Mesodermal cell (in vitro differentiated cells): ENCODE results near the gene HK1.

Experiments used
- H3K27ac ChIP-seq: 2 replicates; pipeline ENCODE4 v1.7.0; 2013; ENCODE audit warnings: mild to moderate bottlenecking, low read depth, low read length, moderate library complexity; ENCODE audit not compliant: severe bottlenecking
- H3K36me3 ChIP-seq: 2 replicates; pipeline ENCODE4 v1.7.1; 2013; ENCODE audit warnings: mild to moderate bottlenecking, low read length, moderate library complexity; ENCODE audit not compliant: control insufficient read depth, insufficient read depth
- H3K4me1 ChIP-seq: one replicate; pipeline ENCODE4 v1.7.1; 2013; ENCODE audit warnings: mild to moderate bottlenecking, low read length; ENCODE audit not compliant: insufficient read depth, control insufficient read depth, poor library complexity, severe bottlenecking
- H3K4me3 ChIP-seq: 2 replicates; pipeline ENCODE4 v1.7.0; 2013; ENCODE audit warnings: low read length, control low read depth, mild to moderate bottlenecking; ENCODE audit not compliant: insufficient read depth, poor library complexity, severe bottlenecking; ENCODE audit errors: extremely low read depth
- H3K9me3 ChIP-seq: 2 replicates; pipeline ENCODE4 v1.7.1; 2013; ENCODE audit warnings: mild to moderate bottlenecking, low read length, moderate library complexity; ENCODE audit not compliant: control insufficient read depth
- WGBS, 2 experiments: methylation state at CpG; one replicate each; pipeline ENCODE4 v1.1.5; 2013; ENCODE audit warnings: missing lambda C conversion rate in 2 of 2; ENCODE audit not compliant: insufficient coverage in 2 of 2; 5-methylcytosine and 5-hydroxymethylcytosine counted together

Gene HK1

DNA sequence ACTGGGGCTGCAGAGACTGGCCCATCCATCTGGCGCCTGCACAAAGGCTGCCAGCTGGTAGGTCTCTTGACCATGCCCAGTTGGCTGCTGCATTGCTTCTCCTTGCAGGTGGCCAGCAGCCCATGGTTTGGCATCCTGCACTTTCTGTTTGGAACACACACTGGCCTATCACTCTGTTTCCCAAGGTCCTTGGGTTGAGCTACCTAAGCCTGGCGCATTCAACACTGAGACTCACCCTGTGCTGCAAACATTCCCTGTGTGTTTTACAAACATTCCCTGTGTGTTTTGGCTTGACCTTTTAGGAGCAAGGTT is 83.0 kb downstream of the HK1 start:
- WGBS, 2 experiments, result 82 to 96% methylated on average over 2 of the region's 2 CpGs
- Histone ChIP-seq H3K4me3 (no peak overlapping the region), H3K36me3 (peaks cover 43% of the 10 kb centered on the region), H3K27ac (no peak overlapping the region), H3K9me3 (no peaks in the 10 kb centered on the region), H3K4me1 (peaks cover 11% of the 10 kb centered on the region)

DNA sequence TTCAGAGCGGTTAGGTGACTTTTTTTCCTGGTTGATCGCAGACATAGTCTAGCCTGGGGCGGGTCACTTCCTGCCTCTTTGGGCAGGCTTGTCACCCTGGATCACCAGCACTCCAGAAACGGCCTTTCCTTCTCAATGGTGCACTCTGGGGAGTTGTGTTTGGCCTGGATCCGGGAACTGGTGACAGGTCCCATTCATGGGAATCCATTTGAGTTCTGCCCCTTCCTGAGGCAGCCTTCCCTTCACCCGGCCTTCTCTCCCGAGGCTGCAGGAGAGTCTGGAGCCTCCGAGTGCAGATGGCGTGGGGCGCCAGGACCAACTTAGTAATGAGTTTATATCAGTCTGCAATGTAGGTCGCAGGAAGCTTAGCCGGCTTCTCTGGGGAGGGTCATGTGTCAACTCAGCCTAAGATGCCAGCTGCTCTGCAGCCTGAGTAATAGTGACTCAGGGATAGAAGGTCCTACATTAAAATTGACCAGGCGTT is 84.2 kb downstream of the HK1 start:
- no peak overlapping the region for H3K27ac ChIP-seq
- H3K36me3 ChIP-seq, result peaks cover 50% of the 10 kb centered on the region
- no peaks in the 10 kb centered on the region for H3K9me3 ChIP-seq
- peaks cover 11% of the 10 kb centered on the region for H3K4me1 ChIP-seq
- 95 to 96% methylated on average over 11 of the region's 13 CpGs for WGBS, 2 experiments
- no peak overlapping the region for H3K4me3 ChIP-seq

DNA sequence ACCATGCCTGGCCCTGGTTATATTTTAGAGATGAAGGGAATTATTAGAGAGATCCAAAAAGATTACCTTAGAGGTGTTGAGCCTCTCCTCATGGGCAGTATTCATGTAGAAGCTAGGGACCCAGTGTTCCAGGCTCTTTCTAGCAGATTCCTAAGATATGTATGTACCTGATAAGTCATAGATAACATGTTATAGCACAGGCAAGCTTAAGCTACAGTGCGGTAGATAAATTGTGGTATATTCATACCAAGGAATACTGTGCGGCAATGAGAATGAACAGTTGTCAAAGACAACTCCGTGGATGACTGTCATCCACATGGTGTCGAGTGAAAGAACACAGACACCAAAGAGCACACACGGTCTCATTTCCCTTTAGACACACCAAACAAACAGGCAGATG is 85.4 kb downstream of the HK1 start:
- Histone ChIP-seq H3K9me3 (no peaks in the 10 kb centered on the region), H3K4me3 (no peak overlapping the region), H3K4me1 (peaks cover 11% of the 10 kb centered on the region), H3K36me3 (peaks cover 60% of the 10 kb centered on the region), H3K27ac (no peak overlapping the region)
- WGBS, 2 experiments, result 94 to 100% methylated on average over 2 of the region's 5 CpGs

DNA sequence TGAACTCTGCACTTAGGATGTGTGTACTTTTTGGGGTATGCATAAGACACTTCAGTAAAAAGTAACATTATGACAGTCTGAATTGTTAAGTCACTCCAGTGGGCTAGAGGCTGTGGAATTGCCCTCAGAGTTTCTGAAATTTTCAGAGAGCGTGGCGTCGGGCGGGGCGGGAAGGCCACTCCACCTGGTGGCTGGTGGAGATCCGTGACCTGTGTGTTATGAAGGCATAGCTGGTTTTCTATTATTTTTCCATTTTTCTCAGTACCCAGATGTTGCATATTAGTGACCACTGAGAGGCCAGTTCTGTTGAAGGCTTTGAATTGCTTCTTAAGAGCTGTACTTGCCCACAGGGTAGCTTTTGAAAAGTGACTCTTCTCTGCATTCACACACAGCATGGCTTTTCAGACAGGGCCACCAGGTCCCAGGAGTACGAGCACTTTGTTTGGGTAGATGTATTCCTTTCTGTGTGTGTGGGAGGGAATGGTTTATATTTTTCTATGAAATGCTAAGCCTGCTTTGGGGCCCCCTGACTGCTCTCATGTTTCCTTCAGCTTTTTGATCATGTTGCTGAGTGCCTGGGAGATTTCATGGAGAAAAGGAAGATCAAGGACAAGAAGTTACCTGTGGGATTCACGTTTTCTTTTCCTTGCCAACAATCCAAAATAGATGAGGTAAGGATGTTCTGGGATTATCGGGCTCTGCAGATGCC is 86.1 kb downstream of the HK1 start:
- Histone ChIP-seq H3K36me3 (peaks cover 68% of the 10 kb centered on the region), H3K4me3 (no peak overlapping the region), H3K4me1 (peaks cover 11% of the 10 kb centered on the region), H3K9me3 (no peaks in the 10 kb centered on the region), H3K27ac (no peak overlapping the region)
- 94 to 95% methylated on average over 6 of the region's 9 CpGs for WGBS, 2 experiments

DNA sequence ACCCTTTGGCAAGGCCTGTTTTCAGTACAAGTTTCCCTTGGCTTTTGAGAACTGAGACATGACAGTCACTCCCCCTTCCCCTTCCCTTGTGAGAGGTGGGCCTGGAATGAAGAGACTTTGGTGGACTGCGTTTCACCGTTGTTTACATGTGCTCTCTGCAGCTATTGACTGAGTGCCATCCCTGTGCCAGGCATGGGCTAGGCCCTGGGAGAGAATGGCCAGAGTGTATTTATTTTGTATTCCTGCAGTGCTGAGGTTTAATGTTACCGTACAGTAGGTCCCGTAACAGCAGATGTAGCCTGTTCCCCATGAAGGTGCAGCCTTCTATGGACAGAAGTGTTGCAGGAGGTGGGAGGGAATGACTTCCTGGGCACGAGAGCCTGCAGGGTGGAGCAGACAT is 88.4 kb downstream of the HK1 start:
- 94 to 96% methylated on average over 2 to 4 of the region's 5 CpGs for WGBS, 2 experiments
- peaks cover 78% of the 10 kb centered on the region for H3K36me3 ChIP-seq

DNA sequence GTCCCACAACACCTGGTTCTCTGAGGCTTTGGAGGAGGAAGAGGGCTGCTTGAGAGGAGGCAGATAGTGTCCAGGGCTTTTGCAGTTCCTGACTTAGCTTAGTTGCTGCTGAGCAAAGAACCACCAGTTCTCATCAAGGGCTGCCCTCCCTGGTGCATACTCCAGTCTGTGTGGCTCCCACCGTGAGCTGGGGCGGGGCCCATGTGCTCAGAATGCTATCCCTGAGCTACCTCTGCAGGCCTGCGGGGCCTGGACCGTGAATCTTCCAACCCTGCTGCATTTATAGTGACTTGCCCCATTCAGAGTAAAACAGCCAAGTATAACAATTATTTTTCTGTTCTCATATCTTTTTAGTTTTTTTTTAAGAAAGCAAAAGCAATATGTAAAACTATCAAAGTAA is 89.2 kb downstream of the HK1 start:
- 81 to 92% methylated on average over 2 to 3 of the region's 4 CpGs for WGBS, 2 experiments
- H3K4me3 ChIP-seq, result no peak overlapping the region
- peaks cover 5% of the 10 kb centered on the region for H3K4me1 ChIP-seq
- no peak overlapping the region for H3K27ac ChIP-seq
- H3K9me3 ChIP-seq, result no peaks in the 10 kb centered on the region
- H3K36me3 ChIP-seq, result peaks cover 84% of the 10 kb centered on the region

More for the DNA sequence above, 88.4 kb downstream of the HK1 start:
- Histone ChIP-seq H3K4me1 (peaks cover 11% of the 10 kb centered on the region), H3K27ac (no peak overlapping the region), H3K4me3 (no peak overlapping the region), H3K9me3 (no peaks in the 10 kb centered on the region)

DNA sequence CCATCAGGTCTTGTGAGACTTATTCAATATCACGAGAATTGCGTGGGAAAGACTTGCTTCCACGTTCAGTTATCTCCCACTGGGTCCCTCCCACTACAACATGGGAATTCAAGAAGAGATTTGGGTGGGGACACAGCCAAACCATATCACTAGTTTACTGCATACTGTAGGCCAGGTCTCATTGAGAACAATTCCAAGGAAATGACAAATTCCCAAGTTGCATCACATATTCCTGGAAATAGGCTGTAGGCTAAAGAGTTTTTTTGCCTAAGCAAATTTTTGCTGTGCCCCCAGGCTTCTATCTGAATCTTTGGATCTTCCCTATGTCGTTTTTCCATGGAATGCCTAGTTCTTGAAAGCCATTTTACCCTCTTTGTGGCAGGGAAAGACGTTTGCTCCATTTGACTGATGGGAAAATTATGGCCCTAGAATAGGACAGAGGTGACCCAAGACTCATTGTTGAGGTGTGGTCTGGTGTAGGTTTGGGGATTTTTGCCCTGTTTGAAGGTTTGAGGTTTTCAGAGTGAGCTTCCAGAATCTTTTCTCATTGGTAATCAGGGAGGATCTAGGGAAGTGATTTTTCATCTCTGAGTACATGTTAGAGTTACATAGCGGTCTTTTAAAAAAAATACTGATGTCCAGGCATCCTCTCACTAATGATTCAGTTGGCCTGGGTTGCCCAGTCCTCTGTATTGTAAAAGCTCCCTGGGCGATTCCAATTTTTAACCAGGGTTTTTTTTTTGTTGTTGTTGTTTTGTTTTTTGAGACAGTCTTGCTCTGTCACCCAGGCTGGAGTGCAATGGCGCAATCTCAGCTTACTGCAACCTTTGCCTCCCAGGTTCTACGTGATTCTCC is 94.1 kb downstream of the HK1 start:
- peaks cover 17% of the 10 kb centered on the region for H3K4me1 ChIP-seq
- no peak overlapping the region for H3K4me3 ChIP-seq
- WGBS, 2 experiments, result 89 to 91% methylated on average over 7 to 9 of the region's 9 CpGs
- peaks cover 79% of the 10 kb centered on the region for H3K36me3 ChIP-seq
- H3K27ac ChIP-seq, result no peak overlapping the region
- H3K9me3 ChIP-seq, result no peaks in the 10 kb centered on the region

DNA sequence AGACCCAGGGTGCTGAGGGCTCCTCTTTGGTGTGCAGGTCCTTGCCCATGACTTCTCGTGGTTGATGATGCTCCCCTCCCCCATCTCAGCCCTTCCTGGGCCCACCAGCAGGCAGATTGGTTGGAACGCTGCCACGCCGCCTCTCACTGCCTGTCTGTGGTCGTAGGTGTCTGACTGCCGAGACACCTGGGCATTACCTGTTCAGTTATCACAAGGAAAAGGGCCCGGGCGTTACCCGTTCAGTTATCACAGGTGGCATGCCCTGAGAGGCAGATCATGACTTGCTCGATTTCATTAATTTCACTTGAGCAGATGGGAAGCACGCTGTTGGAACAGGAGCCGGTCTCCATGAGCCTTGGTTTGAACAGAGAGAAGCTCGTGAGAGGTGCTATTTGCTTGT is 95.9 kb downstream of the HK1 start:
- Histone ChIP-seq H3K27ac (no peak overlapping the region), H3K4me3 (no peak overlapping the region), H3K36me3 (peaks cover 75% of the 10 kb centered on the region), H3K9me3 (no peaks in the 10 kb centered on the region), H3K4me1 (peaks cover 28% of the 10 kb centered on the region)
- 96 to 98% methylated on average over 13 of the region's 13 CpGs for WGBS, 2 experiments

DNA sequence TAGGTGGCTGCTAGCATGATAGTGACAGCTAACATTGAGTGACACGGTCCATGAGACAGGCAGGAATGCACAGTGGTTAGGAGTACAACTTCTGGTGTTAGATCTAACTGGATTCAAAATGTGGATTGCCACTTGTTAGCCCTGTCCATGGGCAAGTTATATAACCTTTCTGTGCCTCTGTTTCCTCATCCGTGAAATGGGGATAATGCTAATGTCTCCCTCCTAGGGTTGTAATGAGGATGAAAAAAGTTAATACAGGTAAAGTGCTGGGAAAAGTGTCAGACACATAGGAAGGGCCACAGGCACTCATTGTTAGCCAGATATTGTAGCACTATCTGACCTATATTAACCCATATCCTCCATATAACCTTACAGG is 96.6 kb downstream of the HK1 start:
- H3K9me3 ChIP-seq, result no peaks in the 10 kb centered on the region
- H3K4me3 ChIP-seq, result no peak overlapping the region
- peaks cover 75% of the 10 kb centered on the region for H3K36me3 ChIP-seq
- 95 to 100% methylated on average over 2 of the region's 2 CpGs for WGBS, 2 experiments
- H3K27ac ChIP-seq, result no peak overlapping the region
- H3K4me1 ChIP-seq, result peaks cover 28% of the 10 kb centered on the region

DNA sequence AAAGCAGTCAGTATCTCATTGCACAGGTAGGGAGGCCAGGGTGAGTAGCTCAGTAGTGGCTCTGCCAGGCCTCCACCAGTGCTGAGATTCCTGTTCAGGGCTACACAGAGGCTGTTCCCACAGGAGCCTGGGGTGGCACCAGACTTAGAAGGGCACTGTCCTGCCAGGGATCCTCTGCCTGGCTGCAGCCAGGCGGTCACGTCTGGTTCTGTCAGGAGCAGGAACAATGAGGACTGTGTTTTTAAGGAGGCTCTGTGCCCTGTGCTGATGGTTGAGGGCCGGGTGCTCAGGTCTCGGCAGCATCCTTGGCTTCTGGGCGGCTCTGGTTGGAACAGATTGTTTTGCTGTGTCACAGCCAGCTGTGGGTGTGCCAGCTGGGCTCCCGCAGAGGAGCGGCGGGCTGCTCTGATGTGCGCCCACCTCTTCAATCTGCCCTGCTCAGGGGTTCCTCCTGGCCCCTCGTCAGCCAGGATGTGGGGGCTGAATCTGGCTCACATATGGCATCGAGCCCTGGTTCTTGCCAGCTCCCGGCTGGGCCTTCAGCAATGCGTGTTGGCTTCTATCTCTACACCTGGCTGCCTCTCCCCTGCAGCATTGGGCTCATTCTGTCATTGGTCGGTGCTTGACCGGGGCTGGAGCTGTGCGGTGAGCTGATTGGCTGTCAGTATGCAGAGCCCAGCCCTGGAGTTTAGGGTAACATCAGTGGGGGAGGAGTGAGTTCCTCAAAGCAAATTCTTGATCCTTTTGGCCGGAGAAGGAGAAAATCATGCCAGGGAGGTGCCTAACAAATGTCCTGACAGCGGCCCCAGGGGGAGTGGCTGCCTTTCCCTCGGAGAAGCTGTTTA is 97.2 kb downstream of the HK1 start:
- 63 to 69% methylated on average over 17 to 18 of the region's 19 CpGs for WGBS, 2 experiments
- no peak overlapping the region for H3K4me3 ChIP-seq
- H3K9me3 ChIP-seq, result no peaks in the 10 kb centered on the region
- H3K4me1 ChIP-seq, result peaks cover 28% of the 10 kb centered on the region
- peaks cover 75% of the 10 kb centered on the region for H3K36me3 ChIP-seq
- H3K27ac ChIP-seq, result no peak overlapping the region
